HEK293 (cell line): ENCODE measurements around the gene SEPTIN2.
"Not testable (repeated sequence)": the region's sequence is repeated elsewhere in the genome, so short reads cannot be mapped to it uniquely, and the experiment has no call there.

Experiments
- CTCF ChIA-PET: fragments of 350-600 bp; formaldehyde crosslinking; extraction: SDS; loops from one replicate; lab custom pipeline; 2021; ENCODE audit warnings: antibody characterized with exemption; lab: Yijun Ruan, JAX
- POLR2A ChIA-PET: fragments of 300-600 bp; formaldehyde crosslinking; extraction: SDS; loops from one replicate; lab custom pipeline; 2020; ENCODE audit warnings: antibody characterized with exemption, inconsistent platforms; lab: Yijun Ruan, JAX
- H3K27ac ChIP-seq: fragments of 200-500 bp; sonication (Bioruptor generic); 2 replicates; pipeline ENCODE4 v1.5.1; 2014; ENCODE audit warnings: low read depth, low read length, control low read depth, inconsistent platforms; ENCODE audit errors: extremely low read depth
- H3K36me3 ChIP-seq, 2 experiments: fragments of 200-500 bp in 1 of 2; sonication (Bioruptor generic) in 1 of 2; 1 replicate in 1 of 2; 2 replicates in 1 of 2; pipeline ENCODE4 v1.5.1; 2014 to 2017; ENCODE audit warnings: inconsistent platforms in 2 of 2, low read length in 2 of 2; ENCODE audit not compliant: control insufficient read depth in 2 of 2, insufficient read depth in 1 of 2
- H3K4me1 ChIP-seq: fragments of 200-500 bp; sonication (Bioruptor generic); 2 replicates; pipeline ENCODE4 v1.5.1; 2014; ENCODE audit warnings: mild to moderate bottlenecking, low read length, inconsistent platforms; ENCODE audit not compliant: control insufficient read depth, insufficient read depth
- H3K4me3 ChIP-seq: 2 replicates; pipeline ENCODE4 v1.5.1; 2011; ENCODE audit warnings: low read depth, mild to moderate bottlenecking, control low read depth, low read length, moderate library complexity
- H3K9me3 ChIP-seq: fragments of 200-500 bp; sonication (Bioruptor generic); 2 replicates; pipeline ENCODE4 v1.5.1; 2014; ENCODE audit warnings: low read depth, low read length, inconsistent platforms; ENCODE audit not compliant: control insufficient read depth, insufficient read depth
- BCL11A ChIP-seq: fragments of 450-650 bp; formaldehyde crosslinking; IDR thresholded peaks from 2 replicates; pipeline ENCODE4 v1.5.1; 2016; ENCODE audit warnings: low read depth, missing biosample characterization, missing genetic modification characterization
- CTCF ChIP-seq: fragments of 450-650 bp; formaldehyde crosslinking; IDR thresholded peaks from 2 replicates; pipeline ENCODE4 v1.5.1; 2016; ENCODE audit warnings: missing biosample characterization, missing genetic modification characterization
- PATZ1 ChIP-seq: fragments of 450-650 bp; formaldehyde crosslinking; IDR thresholded peaks from 2 replicates; pipeline ENCODE4 v1.5.1; 2016; ENCODE audit warnings: missing biosample characterization, missing genetic modification characterization
- PRDM4 ChIP-seq: fragments of 450-650 bp; formaldehyde crosslinking; IDR thresholded peaks from 2 replicates; pipeline ENCODE4 v1.5.1; 2017; ENCODE audit warnings: missing biosample characterization, missing genetic modification characterization
- TRIM28 ChIP-seq: IDR thresholded peaks from 2 replicates; pipeline ENCODE4 v1.6.1; 2011; ENCODE audit warnings: low read length, control low read depth, borderline replicate concordance
- ZBTB17 ChIP-seq: fragments of 450-650 bp; formaldehyde crosslinking; IDR thresholded peaks from 2 replicates; pipeline ENCODE4 v1.5.1; 2016; ENCODE audit warnings: missing biosample characterization, missing genetic modification characterization
- ZBTB6 ChIP-seq: fragments of 450-650 bp; formaldehyde crosslinking; IDR thresholded peaks from 2 replicates; pipeline ENCODE4 v1.5.1; 2017; ENCODE audit warnings: missing biosample characterization, missing genetic modification characterization
- ZIC2 ChIP-seq: fragments of 450-650 bp; formaldehyde crosslinking; IDR thresholded peaks from 2 replicates; pipeline ENCODE4 v1.5.1; 2016; ENCODE audit warnings: missing biosample characterization, missing genetic modification characterization
- ZNF157 ChIP-seq: fragments of 450-650 bp; formaldehyde crosslinking; IDR thresholded peaks from 2 replicates; pipeline ENCODE4 v1.5.1; 2016; ENCODE audit warnings: missing biosample characterization, missing genetic modification characterization
- ZNF202 ChIP-seq: fragments of 450-650 bp; formaldehyde crosslinking; IDR thresholded peaks from 2 replicates; pipeline ENCODE4 v1.5.1; 2016; ENCODE audit warnings: missing biosample characterization, missing genetic modification characterization, borderline replicate concordance
- ZNF324 ChIP-seq: fragments of 450-650 bp; formaldehyde crosslinking; IDR thresholded peaks from 2 replicates; pipeline ENCODE4 v1.5.1; 2016; ENCODE audit warnings: missing biosample characterization, missing genetic modification characterization
- ZNF362 ChIP-seq: fragments of 450-650 bp; formaldehyde crosslinking; IDR thresholded peaks from 2 replicates; pipeline ENCODE4 v1.5.1; 2016; ENCODE audit warnings: missing biosample characterization, missing genetic modification characterization
- ZNF555 ChIP-seq: fragments of 450-650 bp; formaldehyde crosslinking; conservative IDR thresholded peaks from 2 replicates; pipeline ENCODE4 v1.5.1; 2017; ENCODE audit warnings: missing biosample characterization, mild to moderate bottlenecking, missing genetic modification characterization, inconsistent platforms
- ZNF571 ChIP-seq: fragments of 450-650 bp; formaldehyde crosslinking; IDR thresholded peaks from 2 replicates; pipeline ENCODE4 v1.5.0; 2017; ENCODE audit warnings: missing biosample characterization, missing genetic modification characterization
- ZNF600 ChIP-seq: fragments of 450-650 bp; formaldehyde crosslinking; IDR thresholded peaks from 2 replicates; pipeline ENCODE4 v1.5.1; 2016; ENCODE audit warnings: missing biosample characterization, missing genetic modification characterization
- ZNF677 ChIP-seq: fragments of 450-650 bp; IDR thresholded peaks from 2 replicates; pipeline ENCODE4 v1.5.0; 2018; ENCODE audit warnings: missing biosample characterization, mild to moderate bottlenecking, missing genetic modification characterization, moderate library complexity
- ZNF830 ChIP-seq: fragments of 450-650 bp; IDR thresholded peaks from 2 replicates; pipeline ENCODE4 v1.5.0; 2018; ENCODE audit warnings: missing biosample characterization, missing genetic modification characterization, low read depth, mild to moderate bottlenecking, moderate library complexity

The SEPTIN2 gene

GRCh38 chr2:241291153-241291552 lies 24.6 kb upstream of the SEPTIN2 start (continued):
- no peak for TF ChIP-seq ZNF157
- TF ChIP-seq ZNF555: no peak

- peaks cover 0 to 4% of the 10 kb centered on the region in 2 experiments; a peak in 2 of 3 replicates for H3K36me3 ChIP-seq
- TF ChIP-seq PRDM4 (tag by site-specific recombination) (peak; percentile 54; the same call in 1 of the 2 replicates), CTCF (tag by site-specific recombination) (no peak), ZNF571 (no peak), ZNF677 (tag by site-specific recombination) (no peak), ZNF830 (no peak), BCL11A (no peak), ZNF600 (0 out of 2 replicates have a peak, but pooled peaks have one; percentile 19), ZNF324 (tag by site-specific recombination) (no peak), ZIC2 (tag by site-specific recombination) (no peak), ZNF202 (tag by site-specific recombination) (no peak)
- TF ChIP-seq, all 188 proteins: peak for 2
- no peaks in the 10 kb centered on the region for H3K9me3 ChIP-seq
- ChIA-PET POLR2A (interaction anchor here (0.6 kb wide), 2 partner anchors 60 to 350 kb away, joined by 3 read pairs; no protein-coding TSS in a partner anchor), CTCF (interaction anchor here (0.7 to 1.2 kb wide), 3 partner anchors 12 to 409 kb away, joined by 3 to 5 read pairs (median 4); no protein-coding TSS in a partner anchor)
- H3K4me1 ChIP-seq: peaks cover 4% of the 10 kb centered on the region; the same call in 1 of the 2 replicates
- H3K27ac ChIP-seq: no peak overlapping the region
- H3K4me3 ChIP-seq: no peak overlapping the region
Measured at GRCh38 chr2:241291977-241292376, 23.7 kb upstream of the SEPTIN2 start.

GRCh38 chr2:241293378-241293797 lies 22.3 kb upstream of the SEPTIN2 start:
- not testable (repeated sequence) for H3K4me3 ChIP-seq, H3K27ac ChIP-seq, H3K9me3 ChIP-seq, H3K4me1 ChIP-seq, H3K36me3 ChIP-seq
- TF ChIP-seq ZBTB17 (peak; percentile 77), ZBTB6 (peak; percentile 86; the same call in 1 of the 2 replicates), ZNF600 (peak; percentile 85), TRIM28 (0 out of 2 replicates have a peak, but pooled peaks have one; percentile 21), ZNF362 (tag by site-specific recombination) (peak; percentile 58; the same call in 1 of the 2 replicates), PATZ1 (tag by site-specific recombination) (0 out of 2 replicates have a peak, but pooled peaks have one; percentile 19)
- POLR2A ChIA-PET: interaction anchor here (1.0 to 1.3 kb wide), 2 partner anchors 9 kb away, joined by 3 read pairs; no protein-coding TSS in a partner anchor
- CTCF ChIA-PET: interaction anchor here (0.7 to 1.2 kb wide), 5 partner anchors 10 to 68 kb away, joined by 3 to 5 read pairs (median 4); no protein-coding TSS in a partner anchor
